A204.1 (cell line): Measurements from ENCODE around the gene WFIKKN1.

Experiments used
- FAIRE-seq: peaks from 2 replicates; lab custom pipeline; 2012; peaks lifted over from hg19 to GRCh38; lab: Jason Lieb, UNC

WFIKKN1 gene

GRCh38 chr16:625117-625976 is 5.4 kb upstream of the WFIKKN1 start:
- FAIRE-seq = no peak

- FAIRE-seq = no peak
These were observed 4.6 kb upstream of the WFIKKN1 start for GRCh38 chr16:625977-626765.

- no peak for FAIRE-seq
These were observed 3.9 kb upstream of the WFIKKN1 start for GRCh38 chr16:626787-627453.

GRCh38 chr16:627454-628239 is 3.1 kb upstream of the WFIKKN1 start:
- no peak for FAIRE-seq

- no peak for FAIRE-seq
These were observed 2.3 kb upstream of the WFIKKN1 start for GRCh38 chr16:628321-629061.

GRCh38 chr16:629185-629832 is 1.5 kb upstream of the WFIKKN1 start:
- no peak for FAIRE-seq

GRCh38 chr16:629833-630248 is 944 bp upstream of the WFIKKN1 start:
- FAIRE-seq = no peak

GRCh38 chr16:630249-630814 is 453 bp upstream of the WFIKKN1 start:
- no peak for FAIRE-seq

- FAIRE-seq = no peak
These were observed 1.1 kb downstream of the WFIKKN1 start for GRCh38 chr16:631808-632358.

GRCh38 chr16:632486-633335 is 1.9 kb downstream of the WFIKKN1 start:
- FAIRE-seq = no peak

GRCh38 chr16:633336-634050 is 2.7 kb downstream of the WFIKKN1 start:
- no peak for FAIRE-seq

GRCh38 chr16:634051-634670 is 3.4 kb downstream of the WFIKKN1 start:
- no peak for FAIRE-seq

GRCh38 chr16:634996-635395 is 4.2 kb downstream of the WFIKKN1 start:
- FAIRE-seq = no peak

GRCh38 chr16:635573-636205 is 4.9 kb downstream of the WFIKKN1 start:
- FAIRE-seq = no peak

- no peak for FAIRE-seq
These were observed 5.7 kb downstream of the WFIKKN1 start, which contains the start of gene METTL26 for GRCh38 chr16:636206-637080. TSS of gene METTL26 (minus strand) at chr16:636305. CDS start at chr16:636290, 15 bp downstream.
